Mucosa of descending colon (tissue), 3 donors: ENCODE measurements around the gene DKKL1. TPM values are rescaled to one million over a fixed set of nuclear protein-coding genes. Genes with fewer than 3 reads are reported as not detected.
A peak's percentile ranks its signal among the peaks of the same experiment; 100 is the strongest.

Experiments used
- ATAC-seq: fragments of 200-7000 bp; cut with Tn5 transposase; one replicate; pipeline ENCODE4 v1.9.1; 2020; ENCODE audit warnings: mild to moderate bottlenecking, moderate library complexity
- DNase-seq, 3 donors: peaks; one replicate each; pipeline ENCODE4 v3.0.0-alpha.2; 2020
- H3K36me3 ChIP-seq: fragments of 200-600 bp; one replicate; pipeline ENCODE4 v1.8.0; 2021; ENCODE audit warnings: low read depth, mild to moderate bottlenecking
- H3K4me1 ChIP-seq: fragments of 200-600 bp; one replicate; pipeline ENCODE4 v1.8.0; 2021; ENCODE audit warnings: low read depth, mild to moderate bottlenecking
- H3K4me3 ChIP-seq: fragments of 200-600 bp; one replicate; pipeline ENCODE4 v1.8.0; 2021; ENCODE audit warnings: mild to moderate bottlenecking
- H3K9me3 ChIP-seq: fragments of 200-600 bp; one replicate; pipeline ENCODE4 v1.8.0; 2021; ENCODE audit warnings: mild to moderate bottlenecking
- CTCF ChIP-seq: fragments of 200-600 bp; IDR thresholded peaks from one replicate; pipeline ENCODE4 v1.8.0; 2022; ENCODE audit warnings: antibody characterized with exemption, mild to moderate bottlenecking
- intact Hi-C, 2 donors: fragments of 100-400 bp; cut with DNase I in 1 of 2; cut with micrococcal nuclease in 1 of 2; formaldehyde crosslinking; loops; one replicate each; pipeline versions ENCODE4 v1.11.0 to v1.11.1; 2022; cut with DNase I, micrococcal nuclease
- total RNA-seq, 3 donors: library from RNA; stranded (reverse); fragmentation: NEBNext Ultra II Directional in 2 of 3; extraction: Animal tissue kit (Norgen Biotek cat#: 25700) in 2 of 3; gene quantifications; one replicate each; pipeline versions ENCODE4 v1.2.1 to v1.2.4, GENCODE V29; 2021 to 2023
- donor health status: DM: no; HTN: no; CAD: no; lungs with moderate emphysema.
- donor health status: DM: no; HTN: no; CAD: no.
- donor health status: DM: no; HTN: yes; CAD: no.

DKKL1 gene
- total RNA-seq, 3 donors from 2014 or later = 0.44 TPM; not detected in 2

GRCh38 chr19:49409441-49410029 is 45.9 kb downstream of the DKKL1 start:
- H3K9me3 ChIP-seq = no peaks in the 10 kb centered on the region
- ATAC-seq (peak; percentile 79), DNase-seq (peak in 1 of 3 donors; percentile 32)
- H3K4me3 ChIP-seq = no peak overlapping the region
- peaks cover 6% of the 10 kb centered on the region for H3K4me1 ChIP-seq
- intact Hi-C loops = no loop called here
- H3K36me3 ChIP-seq = no peaks in the 10 kb centered on the region
- TF ChIP-seq CTCF = no peak

- H3K36me3 ChIP-seq = no peaks in the 10 kb centered on the region
Observed at GRCh38 chr19:49411681-49412326, 48.1 kb downstream of the DKKL1 start.

GRCh38 chr19:49413348-49413747 is 49.7 kb downstream of the DKKL1 start:
- Histone ChIP-seq H3K9me3 (no peaks in the 10 kb centered on the region), H3K4me3 (no peak overlapping the region), H3K4me1 (peaks cover 6% of the 10 kb centered on the region), H3K36me3 (no peaks in the 10 kb centered on the region)
- TF ChIP-seq CTCF = no peak
- no peak for DNase-seq
- intact Hi-C loops = no loop called here
- no peak for ATAC-seq

More at GRCh38 chr19:49411681-49412326, 48.1 kb downstream of the DKKL1 start:
- no peak overlapping the region for H3K4me3 ChIP-seq
- intact Hi-C loops = no loop called here
- no peak for ATAC-seq
- H3K4me1 ChIP-seq = peaks cover 6% of the 10 kb centered on the region
- H3K9me3 ChIP-seq = no peaks in the 10 kb centered on the region
- TF ChIP-seq CTCF = no peak
- DNase-seq = no peak

GRCh38 chr19:49414256-49414655 is 50.6 kb downstream of the DKKL1 start:
- Histone ChIP-seq H3K4me3 (no peak overlapping the region), H3K9me3 (no peaks in the 10 kb centered on the region), H3K4me1 (peaks cover 3% of the 10 kb centered on the region), H3K36me3 (no peaks in the 10 kb centered on the region)
- no peak for TF ChIP-seq CTCF
- ATAC-seq (no peak), DNase-seq (no peak)
- intact Hi-C loops = no loop called here

GRCh38 chr19:49415102-49415809 is 51.6 kb downstream of the DKKL1 start:
- no peak overlapping the region for H3K4me3 ChIP-seq
- no peaks in the 10 kb centered on the region for H3K4me1 ChIP-seq
- intact Hi-C loops = no loop called here
- TF ChIP-seq CTCF = no peak
- ATAC-seq = no peak
- DNase-seq = no peak
- H3K36me3 ChIP-seq = no peaks in the 10 kb centered on the region
- no peaks in the 10 kb centered on the region for H3K9me3 ChIP-seq
